ENCODE results near the gene FNBP1.

The FNBP1 gene

DNA sequence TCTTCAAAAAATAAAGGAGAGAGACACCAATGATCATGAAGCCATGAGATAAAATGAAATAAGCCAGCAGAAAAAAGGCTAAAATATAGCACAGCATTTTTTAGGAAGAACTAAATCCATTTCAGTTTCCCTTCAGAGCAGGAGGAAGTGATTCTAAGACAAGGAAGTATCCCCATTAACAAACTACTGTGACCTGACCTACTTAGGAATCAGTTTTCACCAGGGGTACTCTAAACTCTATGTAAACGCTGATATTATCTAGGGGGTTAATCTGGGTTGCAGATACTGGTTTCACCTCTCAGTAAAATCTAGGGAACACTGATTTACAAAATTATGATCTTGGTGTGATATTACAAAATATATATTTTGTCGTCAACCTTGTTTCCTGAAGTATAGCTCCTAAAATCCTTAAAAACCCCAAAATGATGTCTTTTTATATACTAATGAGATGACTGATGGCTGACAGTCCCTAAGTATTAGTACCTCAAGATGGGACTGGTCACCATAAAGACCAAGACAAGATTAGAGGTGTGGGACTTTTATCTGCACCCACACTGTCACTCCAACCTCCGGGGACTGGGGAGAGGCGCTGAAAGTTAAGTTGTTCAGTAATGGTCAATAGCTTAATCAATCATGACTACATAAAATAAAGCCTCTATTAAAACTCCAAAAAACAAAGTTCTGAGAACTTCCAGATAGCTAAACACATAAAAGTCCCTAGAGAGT is 2.9 kb upstream of the FNBP1 start:
- DNase-seq (ENCODE audit: low read depth in 2 of 2): no peak

DNA sequence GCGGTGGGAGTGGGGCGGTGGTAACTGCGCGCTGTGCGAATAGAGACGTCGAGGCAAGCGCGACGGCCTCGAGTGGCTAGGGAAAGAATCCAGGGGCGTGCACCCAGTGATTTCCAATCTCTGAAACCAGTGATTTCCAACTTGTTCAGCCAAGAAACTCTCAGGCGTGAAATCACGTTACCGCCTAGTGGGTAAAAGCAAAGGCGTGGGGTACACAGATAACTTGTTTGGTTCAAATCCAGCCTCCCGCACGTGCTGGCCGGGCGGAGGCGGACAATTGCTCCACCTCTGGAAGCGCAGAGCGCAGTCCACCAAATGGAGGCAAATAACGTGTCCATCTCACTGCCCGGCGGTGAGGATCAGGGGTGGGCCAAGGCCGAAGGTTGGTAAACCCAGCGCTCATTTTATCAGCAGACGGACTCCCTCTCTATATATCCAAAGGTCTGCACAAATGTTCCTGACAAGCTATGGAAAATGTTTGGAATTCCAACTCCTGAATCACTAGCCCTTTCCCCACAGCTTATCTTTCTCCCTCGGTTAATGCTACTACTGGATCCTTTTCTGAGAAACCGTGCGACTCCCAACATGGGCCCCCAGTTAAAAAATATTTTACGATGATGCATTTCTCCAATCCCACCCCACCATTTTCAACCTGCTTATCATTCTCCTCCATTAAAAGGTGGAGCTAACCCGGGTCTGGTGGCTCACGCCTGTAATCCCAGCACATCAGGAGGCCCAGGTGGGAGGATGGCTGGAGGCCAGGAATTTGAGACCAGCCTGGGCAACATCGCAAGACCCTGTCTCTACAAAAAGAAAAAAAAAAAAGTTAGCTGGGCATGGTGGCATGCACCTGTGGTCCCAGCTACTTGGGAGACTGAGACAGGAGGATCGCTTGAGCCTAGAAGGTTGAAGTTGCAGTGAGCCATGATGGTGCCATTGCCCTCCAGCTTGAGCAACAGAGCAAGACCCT is 950 bp upstream of the FNBP1 start:
- DNase-seq (ENCODE audit: low read depth in 2 of 2): no peak

DNA sequence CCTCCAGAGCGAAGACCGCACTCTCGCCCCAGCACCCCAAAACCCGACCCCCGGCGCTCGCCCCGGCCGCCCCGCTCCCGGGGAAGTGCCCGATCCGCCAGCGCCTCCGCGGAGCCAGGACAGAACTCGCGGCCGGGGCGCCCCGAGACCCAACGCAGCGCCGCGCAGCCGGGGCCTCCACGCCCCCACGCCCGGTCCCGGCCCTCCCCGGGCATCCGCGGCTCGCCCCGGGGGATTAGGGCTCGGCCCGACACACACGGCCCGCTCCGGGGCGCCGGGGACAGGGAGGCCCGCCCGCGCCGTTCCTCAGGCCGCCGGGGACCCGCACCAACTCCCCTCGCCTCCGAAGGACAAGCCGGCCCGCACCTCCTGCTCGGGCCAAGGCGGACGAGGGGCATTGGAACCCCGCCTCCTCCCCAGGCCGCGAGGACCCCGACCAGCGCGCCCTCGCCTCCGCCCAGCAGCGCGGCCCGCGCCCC is 544 bp downstream of the FNBP1 start:
- no peak for DNase-seq (ENCODE audit: low read depth in 2 of 2)

DNA sequence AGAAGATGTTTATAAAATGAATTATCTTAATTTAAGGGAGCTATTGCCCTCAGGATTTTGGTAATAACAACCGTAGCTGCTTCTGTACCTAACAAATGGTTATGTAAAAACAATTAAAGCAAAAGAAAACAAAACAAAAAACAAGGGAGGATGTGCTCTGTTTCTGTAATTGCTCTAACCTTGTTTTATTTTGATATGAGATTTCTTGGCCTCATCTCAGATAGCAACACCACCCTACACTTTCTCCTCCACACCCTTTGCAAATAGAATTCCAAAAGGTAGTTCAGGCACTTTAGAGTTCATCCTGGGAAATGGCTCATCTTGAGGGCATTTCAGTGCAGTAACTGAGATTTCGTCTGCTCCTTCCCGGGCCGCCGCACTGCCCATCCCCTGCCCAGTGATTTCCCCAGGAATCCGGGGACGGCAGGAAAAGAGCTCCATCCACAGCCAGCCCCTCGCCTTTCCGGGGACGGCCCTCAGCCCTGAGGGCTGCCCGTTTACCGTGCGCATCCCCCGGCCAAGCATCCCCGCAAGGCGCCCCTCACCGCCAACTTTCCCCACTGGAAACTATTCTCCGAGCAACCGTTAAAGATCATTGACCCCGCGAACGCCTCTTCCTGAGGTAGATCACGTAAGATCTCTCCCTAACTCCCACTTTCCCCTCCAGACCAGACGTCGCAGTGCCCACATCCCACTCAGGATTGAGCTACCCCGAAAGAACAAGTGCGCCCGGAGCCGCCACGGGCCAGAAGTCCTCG is 1.2 kb downstream of the FNBP1 start:
- no peak for DNase-seq (ENCODE audit: low read depth in 2 of 2)

- DNase-seq (ENCODE audit: low read depth in 2 of 2): no peak
Observed at GRCh38 chr9:130040984-130041647, 1.9 kb downstream of the FNBP1 start.

- DNase-seq (ENCODE audit: low read depth in 2 of 2): no peak
Observed at GRCh38 chr9:130039528-130040147, 3.4 kb downstream of the FNBP1 start.

DNA sequence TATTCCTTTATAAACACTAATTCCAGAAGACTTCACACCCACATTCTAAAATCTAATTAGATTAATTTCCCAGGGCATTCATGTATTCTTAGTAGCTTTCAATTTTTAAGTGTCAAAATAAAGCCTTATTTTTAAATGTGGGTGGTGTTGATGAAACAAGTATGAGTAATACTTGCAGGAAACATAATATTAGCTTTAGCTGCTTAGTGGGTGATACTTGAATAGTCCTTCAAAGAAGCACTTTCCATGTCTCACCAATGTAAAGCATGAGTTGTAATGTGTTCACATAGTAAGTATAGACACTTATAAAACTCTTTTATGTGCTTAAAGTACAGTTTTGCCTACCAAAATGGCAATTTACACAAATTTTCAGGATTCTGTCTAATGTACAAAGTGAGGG is 6.9 kb downstream of the FNBP1 start:
- no peak for DNase-seq (ENCODE audit: low read depth in 2 of 2)

GRCh38 chr9:130034570-130034969 is 8.4 kb downstream of the FNBP1 start:
- DNase-seq (ENCODE audit: low read depth in 2 of 2): no peak

DNA sequence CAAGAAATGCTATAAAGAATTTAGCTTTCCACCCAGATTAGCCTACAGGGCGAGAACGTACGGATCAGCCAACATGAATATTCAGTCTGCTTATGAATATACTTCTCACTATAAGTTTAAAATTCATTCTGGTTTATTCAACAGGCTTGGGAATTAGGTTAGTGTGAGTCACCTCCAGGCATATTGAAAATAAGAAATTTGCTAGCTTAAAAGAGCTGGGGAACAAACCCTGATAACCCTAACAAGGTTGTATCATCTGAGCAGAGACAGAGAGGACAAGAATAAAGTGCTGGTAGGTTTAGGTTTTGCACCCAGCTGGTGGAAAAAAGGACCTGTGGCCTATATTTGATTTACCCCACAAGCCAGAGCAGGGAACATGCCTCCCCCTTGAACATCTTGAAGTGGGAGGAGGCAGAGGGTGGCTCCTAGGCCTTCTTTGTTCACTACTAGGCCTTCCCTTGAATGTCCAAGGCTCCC is 12.3 kb downstream of the FNBP1 start:
- DNase-seq (ENCODE audit: low read depth in 2 of 2): no peak

DNA sequence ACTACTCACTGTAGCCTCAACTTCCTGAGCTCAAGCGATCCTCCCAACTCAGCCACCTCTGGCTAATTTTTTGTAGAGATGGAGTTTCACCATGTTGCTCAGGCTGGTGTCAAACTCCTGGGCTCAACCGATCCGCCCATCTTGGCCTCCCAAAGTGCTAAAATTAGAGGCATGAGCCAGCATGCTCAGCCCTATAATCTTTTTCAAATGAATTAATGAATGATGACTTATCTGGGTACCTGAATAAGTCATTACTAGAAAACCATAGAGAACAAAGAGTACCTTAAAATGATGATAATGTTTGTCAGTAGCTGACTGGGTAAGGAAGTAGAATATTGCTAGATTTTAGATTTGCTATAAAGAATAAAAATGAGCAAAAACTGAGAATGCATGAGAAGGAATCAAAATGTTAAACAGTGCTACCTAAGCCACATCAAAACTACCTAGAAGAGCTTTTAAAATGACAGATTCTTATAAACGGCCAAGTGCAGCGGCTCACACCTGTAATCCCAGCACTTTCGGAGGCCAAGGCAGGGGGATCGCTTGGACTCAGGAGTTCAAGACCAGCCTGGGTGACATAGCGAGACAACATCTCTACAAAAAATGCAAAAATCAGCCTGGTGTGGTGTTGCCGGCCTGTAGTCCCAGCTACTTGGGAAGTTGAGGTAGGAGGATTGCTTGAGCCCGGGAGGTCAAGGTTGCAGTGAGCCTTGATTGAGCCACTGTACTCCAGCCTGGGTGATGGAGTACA is 13.6 kb downstream of the FNBP1 start:
- no peak for DNase-seq (ENCODE audit: low read depth in 2 of 2)

- no peak for DNase-seq (ENCODE audit: low read depth in 2 of 2)
Observed at GRCh38 chr9:130028493-130029222, 14.3 kb downstream of the FNBP1 start.

DNA sequence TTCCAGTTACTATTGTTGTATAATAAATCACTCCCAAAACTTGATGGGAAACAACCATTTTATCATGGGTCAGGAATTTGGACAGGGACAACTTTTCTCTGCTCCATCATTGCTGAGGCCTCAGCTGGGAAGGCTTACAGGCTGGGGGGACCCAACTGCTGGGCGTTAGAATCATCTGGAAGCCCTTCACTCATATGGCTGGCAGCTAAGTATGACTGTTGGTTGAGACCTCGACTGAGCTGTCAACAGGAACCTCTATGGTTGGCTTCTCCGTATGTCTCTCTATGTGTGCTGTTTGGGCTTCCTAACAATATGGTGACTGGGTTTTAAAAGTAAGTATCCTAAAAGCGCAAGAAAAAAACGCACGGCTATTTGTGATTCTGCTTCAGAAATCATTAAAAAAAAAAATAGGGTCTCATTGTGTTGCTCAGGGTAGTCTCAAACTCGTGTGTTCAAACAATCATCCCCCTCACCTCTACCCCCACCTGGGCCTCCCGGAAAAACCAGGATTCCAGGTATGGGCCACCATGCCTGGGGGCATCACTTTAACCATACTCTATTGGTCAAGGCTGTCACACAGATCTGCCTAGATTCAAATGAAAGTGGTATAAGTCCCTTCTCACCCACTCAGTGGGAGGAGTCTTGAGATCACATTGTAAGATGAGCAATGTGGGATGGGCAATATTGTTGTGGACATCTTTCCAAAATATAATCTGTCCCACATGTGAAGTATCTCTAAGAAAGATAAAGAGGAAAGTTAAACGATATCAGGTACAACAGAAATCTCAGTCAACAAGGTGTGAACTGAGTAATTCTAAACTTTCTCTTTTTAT is 15.2 kb downstream of the FNBP1 start:
- no peak for DNase-seq (ENCODE audit: low read depth in 2 of 2)

- no peak for DNase-seq (ENCODE audit: low read depth in 2 of 2)
Observed at GRCh38 chr9:130026583-130027340, 16.2 kb downstream of the FNBP1 start.

GRCh38 chr9:130024597-130024994 is 18.4 kb downstream of the FNBP1 start:
- no peak for DNase-seq (ENCODE audit: low read depth in 2 of 2)

GRCh38 chr9:130023994-130024596 is 18.9 kb downstream of the FNBP1 start:
- no peak for DNase-seq (ENCODE audit: low read depth in 2 of 2)

DNA sequence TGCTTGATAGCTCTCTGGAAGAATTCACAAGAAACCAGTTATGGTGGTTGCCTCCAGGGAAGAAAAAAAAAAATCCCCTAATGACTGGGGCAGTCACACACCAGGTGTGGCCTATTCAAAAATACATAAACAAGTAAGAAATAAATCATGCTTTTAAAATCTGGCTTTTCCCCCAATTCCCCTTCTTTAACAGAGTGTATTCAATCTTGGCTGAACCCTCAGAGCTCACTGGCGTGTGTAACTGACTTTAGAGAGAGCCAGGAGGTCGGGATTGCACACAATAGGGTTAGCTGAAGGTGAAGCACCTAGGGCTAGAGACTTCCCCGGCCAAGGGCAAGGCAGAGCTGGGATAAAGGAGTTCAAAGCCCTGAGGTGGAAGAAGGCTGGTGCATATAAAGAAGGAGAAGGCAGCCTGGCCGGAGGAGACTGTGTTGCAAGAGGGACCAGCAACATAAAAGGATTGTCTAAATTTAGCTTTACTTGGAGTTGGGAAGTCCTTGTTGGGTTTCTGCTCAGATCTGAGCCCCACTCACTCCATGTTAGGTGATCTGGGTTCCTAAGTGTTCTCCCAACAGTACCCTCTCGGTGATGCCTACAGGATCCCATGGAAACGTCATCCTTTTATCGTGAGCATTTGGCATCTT is 19.7 kb downstream of the FNBP1 start:
- DNase-seq (ENCODE audit: low read depth in 2 of 2): no peak

DNA sequence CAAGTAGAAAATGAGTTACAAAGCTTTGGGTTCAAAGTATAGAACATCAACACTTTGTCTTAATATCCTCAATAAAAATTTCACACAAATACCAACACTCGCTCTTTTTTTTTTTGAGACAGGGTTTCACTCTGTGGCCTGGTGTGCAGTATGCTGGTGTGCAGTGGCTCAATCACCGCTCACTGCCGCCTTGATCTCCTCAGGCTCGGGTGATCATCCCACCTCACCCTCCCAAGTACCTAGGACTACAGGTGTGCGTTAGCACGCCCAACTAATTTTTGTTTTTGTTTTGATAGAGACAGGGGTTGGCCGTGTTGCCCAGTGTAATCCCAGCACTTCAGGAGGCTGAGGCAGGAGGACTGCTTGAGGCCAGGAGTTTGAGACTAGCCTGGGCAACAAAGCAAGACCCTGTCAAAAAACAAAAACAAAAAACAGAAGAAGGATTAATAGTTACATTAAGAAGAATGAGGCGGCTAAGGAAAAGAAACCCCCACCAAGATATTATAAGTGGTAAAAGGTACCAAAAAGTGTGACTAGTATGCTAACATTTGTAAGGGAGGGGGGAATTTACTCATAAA is 20.3 kb downstream of the FNBP1 start:
- no peak for DNase-seq (ENCODE audit: low read depth in 2 of 2)
